Transverse colon (tissue), 4 donors: Measurements from ENCODE around the gene ARMC6. TPM values are rescaled to one million over a fixed set of nuclear protein-coding genes. Genes with fewer than 3 reads are reported as not detected.
A peak's percentile ranks its signal among the peaks of the same experiment; 100 is the strongest.

ENCODE experiments used
- DNase-seq: peaks from one replicate; pipeline ENCODE4 v3.0.0-alpha.2; 2019
- H3K27ac ChIP-seq, 4 donors: fragments of 200-600 bp; sonication (generic); 2 replicates each; pipeline ENCODE4 v1.5.1; 2016 to 2018; ENCODE audit warnings: inconsistent platforms in 4 of 4
- H3K27me3 ChIP-seq: fragments of 200-600 bp; sonication (generic); 2 replicates; pipeline ENCODE4 v1.5.1; 2017; ENCODE audit warnings: inconsistent platforms
- H3K36me3 ChIP-seq, 4 donors: fragments of 200-600 bp; sonication (generic); 2 replicates each; pipeline ENCODE4 v1.5.1; 2017 to 2019; ENCODE audit warnings: inconsistent platforms in 4 of 4
- H3K4me1 ChIP-seq, 4 donors: fragments of 200-600 bp; sonication (generic); 2 replicates each; pipeline ENCODE4 v1.5.1; 2017 to 2020; ENCODE audit warnings: inconsistent platforms in 4 of 4
- H3K4me3 ChIP-seq, 4 donors: fragments of 200-600 bp; sonication (generic); 1 replicate in 1 of 4; 2 replicates in 3 of 4; pipeline versions ENCODE4 v1.5.1 to v1.6.1; 2017 to 2019; ENCODE audit warnings: inconsistent platforms in 4 of 4
- H3K9me3 ChIP-seq, 2 donors: fragments of 200-600 bp; sonication (generic); 2 replicates each; pipeline ENCODE4 v1.5.1; 2017 to 2019; ENCODE audit warnings: inconsistent platforms in 2 of 2
- EP300 ChIP-seq: sonication (generic); formaldehyde crosslinking; IDR thresholded peaks from one replicate; pipeline ENCODE4 v1.6.1; 2017; ENCODE audit warnings: antibody characterized with exemption, low read depth
- POLR2A ChIP-seq: fragments of 450-650 bp; IDR thresholded peaks from one replicate; pipeline ENCODE4 v1.6.1; 2016; ENCODE audit warnings: antibody characterized with exemption, mild to moderate bottlenecking, moderate library complexity
- POLR2AphosphoS5 ChIP-seq, 3 donors: sonication (generic); formaldehyde crosslinking; IDR thresholded peaks; one replicate each; pipeline ENCODE4 v1.6.1; 2016; ENCODE audit warnings: antibody characterized with exemption in 3 of 3
- WGBS, 2 donors: methylation state at CpG; one replicate each; pipeline ENCODE4 v1.1.5; 2018; ENCODE audit warnings: low coverage in 1 of 2; 5-methylcytosine and 5-hydroxymethylcytosine counted together
- in situ Hi-C, 4 donors: fragments of 200-750 bp; cut with MboI; loops; one replicate each; pipeline versions ENCODE4 v1.15.0 to v1.15.1; 2017; ENCODE audit warnings: low sequenced_read_pairs in 3 of 4, low pct_ligation_motif_present in 1 of 4, low pct_unique_long_range_greater_than_20kb in 1 of 4
- intact Hi-C: fragments of 100-400 bp; cut with DNase I; formaldehyde crosslinking; loops from one replicate; pipeline ENCODE4 v1.15.1; 2023; ENCODE audit warnings: low total_unique reads
- total RNA-seq, 4 donors: library from RNA; depleted of rRNA; stranded (reverse); fragments of >200 nt; gene quantifications; one replicate each; pipeline ENCODE4 v1.1.0, GENCODE V29; 2016
- TF ChIP-seq, protein P1 (sequence below), 5 experiments: fragments of 200-600 bp in 3 of 5; fragments of 450-650 bp in 2 of 5; sonication (generic) in 3 of 5; IDR thresholded peaks; 1 replicate in 2 of 5; 2 replicates in 3 of 5; pipeline ENCODE4 v1.5.1; 2016 to 2017; ENCODE audit warnings: antibody characterized with exemption in 5 of 5, inconsistent platforms in 3 of 5, mild to moderate bottlenecking in 2 of 5, moderate library complexity in 1 of 5

The ARMC6 gene
- total RNA-seq, 4 donors from 2014 or later = 15.2 to 220 (median 22.9) TPM

DNA sequence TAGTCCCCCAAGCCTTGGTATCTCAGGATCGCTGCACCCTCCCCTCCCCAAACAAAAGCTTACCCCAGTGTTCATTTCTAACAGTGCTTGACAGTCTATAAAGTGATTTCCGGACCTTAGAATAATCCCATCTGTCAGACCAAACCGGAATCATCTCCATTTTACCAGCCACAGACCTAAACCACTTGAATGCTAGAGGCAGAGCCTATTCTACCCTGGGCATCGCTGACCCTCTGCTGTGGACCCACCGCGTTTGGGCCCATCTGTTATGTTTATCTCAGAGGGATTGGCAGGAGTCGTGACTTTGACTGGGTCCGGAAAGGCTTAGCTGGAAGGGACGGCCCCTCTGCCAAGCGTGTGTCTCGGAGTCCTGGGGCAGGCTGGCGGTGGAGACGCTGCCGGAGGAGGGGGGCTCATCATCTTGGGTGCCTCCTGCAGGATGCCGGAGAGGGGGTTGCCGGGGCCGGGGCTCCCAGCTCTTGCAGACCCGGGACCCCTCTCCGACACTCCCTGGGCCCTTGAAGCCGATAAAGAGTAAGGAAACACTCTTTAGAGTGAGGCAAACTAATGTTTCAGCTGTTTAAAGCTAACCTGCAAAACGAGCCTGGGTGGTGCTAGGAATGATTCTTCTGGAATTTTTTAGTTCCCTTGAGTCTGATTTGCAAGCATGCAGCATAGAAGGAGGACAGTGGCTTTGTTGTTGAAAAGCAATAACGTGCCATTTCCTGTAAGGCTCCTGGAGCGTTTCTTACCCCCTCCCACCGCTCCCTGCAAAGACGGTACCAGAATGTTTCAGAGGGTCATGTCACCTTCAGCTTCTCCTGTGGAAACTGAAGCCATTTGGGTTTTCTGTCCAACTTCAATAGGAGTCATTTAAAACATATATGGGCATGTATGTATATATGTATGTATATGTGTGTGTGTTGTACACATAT, 31.7 kb downstream of the ARMC6 start:
- peak overlapping the region in 3 of 4 donors; percentile 78 to 86 (median 81) for H3K27ac ChIP-seq
- intact Hi-C loops (no loop called here), in situ Hi-C loops (no loop called here)
- peaks cover 14 to 42% (median 17%) of the 10 kb centered on the region in 4 donors for H3K4me1 ChIP-seq
- no peaks in the 10 kb centered on the region for H3K36me3 ChIP-seq
- 0 to 2% methylated on average over 1 to 19 of the region's 25 CpGs for WGBS, 2 donors
- peak; percentile 36 for DNase-seq
- H3K4me3 ChIP-seq = peak overlapping the region; percentile 57 to 92 (median 82)
- H3K27me3 ChIP-seq = no peaks in the 10 kb centered on the region
- H3K9me3 ChIP-seq = no peaks in the 10 kb centered on the region
- TF ChIP-seq, protein P1, sequence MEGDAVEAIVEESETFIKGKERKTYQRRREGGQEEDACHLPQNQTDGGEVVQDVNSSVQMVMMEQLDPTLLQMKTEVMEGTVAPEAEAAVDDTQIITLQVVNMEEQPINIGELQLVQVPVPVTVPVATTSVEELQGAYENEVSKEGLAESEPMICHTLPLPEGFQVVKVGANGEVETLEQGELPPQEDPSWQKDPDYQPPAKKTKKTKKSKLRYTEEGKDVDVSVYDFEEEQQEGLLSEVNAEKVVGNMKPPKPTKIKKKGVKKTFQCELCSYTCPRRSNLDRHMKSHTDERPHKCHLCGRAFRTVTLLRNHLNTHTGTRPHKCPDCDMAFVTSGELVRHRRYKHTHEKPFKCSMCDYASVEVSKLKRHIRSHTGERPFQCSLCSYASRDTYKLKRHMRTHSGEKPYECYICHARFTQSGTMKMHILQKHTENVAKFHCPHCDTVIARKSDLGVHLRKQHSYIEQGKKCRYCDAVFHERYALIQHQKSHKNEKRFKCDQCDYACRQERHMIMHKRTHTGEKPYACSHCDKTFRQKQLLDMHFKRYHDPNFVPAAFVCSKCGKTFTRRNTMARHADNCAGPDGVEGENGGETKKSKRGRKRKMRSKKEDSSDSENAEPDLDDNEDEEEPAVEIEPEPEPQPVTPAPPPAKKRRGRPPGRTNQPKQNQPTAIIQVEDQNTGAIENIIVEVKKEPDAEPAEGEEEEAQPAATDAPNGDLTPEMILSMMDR (IDR thresholded peaks at IDR 0.05) = no peak
- TF ChIP-seq POLR2A = no peak
- no peak for TF ChIP-seq EP300
- no peak for TF ChIP-seq POLR2AphosphoS5 (IDR thresholded peaks at IDR 0.05)

DNA sequence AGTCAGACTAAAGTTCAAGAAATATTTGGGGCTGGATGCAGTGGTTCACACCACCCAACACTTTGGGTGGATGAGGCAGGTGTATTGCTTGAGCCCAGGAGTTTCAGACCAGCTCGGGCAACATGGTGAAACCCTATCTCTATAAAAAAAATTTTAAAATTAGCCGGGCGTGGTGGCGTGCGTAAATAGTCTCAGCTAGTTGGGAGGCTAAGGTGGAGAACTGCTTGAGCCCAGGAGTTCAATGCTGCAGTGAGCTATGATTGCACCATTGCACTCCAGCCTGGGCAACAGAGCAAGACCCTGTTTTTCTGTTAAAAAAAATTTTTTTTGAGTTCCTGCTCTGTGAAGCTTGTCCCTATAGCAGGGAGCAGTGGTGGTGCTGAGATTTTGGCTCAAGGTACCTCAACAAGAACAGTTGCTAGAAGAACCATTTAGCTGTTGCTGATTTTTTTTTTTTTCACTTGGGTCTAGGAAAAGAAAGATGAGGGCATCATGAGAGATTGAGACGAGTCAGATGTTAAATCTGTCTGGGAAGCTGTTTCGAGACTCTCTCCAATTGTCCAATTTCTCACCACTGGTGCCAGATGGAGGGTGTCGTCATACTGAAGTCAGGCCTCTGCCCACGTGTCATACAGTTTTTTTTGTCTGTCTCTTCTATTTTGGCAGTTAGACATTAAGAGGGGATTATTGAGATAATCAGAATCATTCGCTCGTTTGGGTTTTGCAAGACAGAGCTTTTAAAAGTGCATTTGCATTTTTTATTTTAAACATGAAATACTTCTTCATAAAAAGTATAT, 34.1 kb downstream of the ARMC6 start:
- in situ Hi-C loops = no loop called here

DNA sequence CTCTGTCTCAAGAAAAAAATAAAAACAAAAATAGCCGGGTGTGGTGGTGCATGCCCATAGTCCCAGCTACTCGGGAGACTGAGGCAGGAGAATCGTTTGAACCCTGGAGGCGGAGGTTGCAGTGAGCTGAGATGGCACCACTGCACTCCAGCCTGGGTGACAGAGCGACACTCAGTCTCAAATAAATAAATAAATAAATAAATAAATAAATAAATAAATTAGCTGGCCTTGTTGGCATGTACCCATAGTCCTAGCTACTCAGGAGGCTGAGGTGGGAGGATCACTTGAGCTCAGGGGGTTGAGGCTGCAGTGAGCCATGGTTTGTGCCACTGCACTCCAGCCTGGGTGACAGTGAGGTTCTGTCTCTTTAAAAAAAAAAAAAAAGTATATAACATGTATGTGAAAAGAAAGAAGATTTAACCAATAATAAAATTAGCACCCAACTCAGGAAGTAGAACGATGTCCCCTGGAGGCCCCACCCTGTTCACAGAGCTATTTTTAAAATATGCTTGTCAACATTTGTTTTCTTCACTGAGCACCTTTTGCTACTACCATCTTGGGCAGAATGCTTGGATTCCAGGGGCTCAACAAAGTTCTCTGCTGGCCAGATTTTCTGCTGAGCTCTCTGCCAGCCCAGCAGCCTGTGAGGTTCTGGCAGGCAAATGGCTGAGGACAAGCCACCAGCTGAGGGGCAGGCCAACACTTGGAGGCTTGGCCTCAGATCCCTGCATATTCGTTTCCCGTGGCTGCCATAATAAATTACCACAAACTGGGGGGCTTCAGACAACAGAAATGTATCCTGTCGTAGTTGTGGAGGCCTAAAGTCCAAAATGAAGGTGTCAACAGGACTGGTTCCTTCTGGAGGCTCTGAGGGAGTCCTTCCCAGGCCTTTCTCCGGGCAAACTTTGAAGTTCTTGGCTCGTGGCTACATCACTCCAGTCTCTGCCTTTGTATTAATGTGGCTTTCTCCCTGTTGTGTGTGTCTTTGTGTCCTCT, 35.6 kb downstream of the ARMC6 start:
- TF ChIP-seq, protein P1 (IDR thresholded peaks at IDR 0.05) = no peak
- H3K4me1 ChIP-seq = peaks cover 14 to 37% (median 17%) of the 10 kb centered on the region in 4 donors
- H3K27ac ChIP-seq = peak overlapping the region in 1 of 4 donors; percentile 30
- H3K27me3 ChIP-seq = no peaks in the 10 kb centered on the region
- 73 to 77% methylated on average over 3 to 11 of the region's 11 CpGs for WGBS, 2 donors
- no peaks in the 10 kb centered on the region for H3K36me3 ChIP-seq
- no peak for DNase-seq
- intact Hi-C loops (no loop called here), in situ Hi-C loops (no loop called here)
- no peak overlapping the region for H3K4me3 ChIP-seq
- H3K9me3 ChIP-seq = no peaks in the 10 kb centered on the region

More for the DNA sequence above, 34.1 kb downstream of the ARMC6 start:
- WGBS, 2 donors = 70 to 85% methylated on average over 2 to 11 of the region's 11 CpGs
- intact Hi-C loops = no loop called here
- Histone ChIP-seq H3K27me3 (no peaks in the 10 kb centered on the region), H3K4me3 (no peak overlapping the region), H3K36me3 (no peaks in the 10 kb centered on the region), H3K9me3 (no peaks in the 10 kb centered on the region), H3K27ac (no peak overlapping the region), H3K4me1 (peaks cover 14 to 42% (median 17%) of the 10 kb centered on the region in 4 donors)
- TF ChIP-seq POLR2AphosphoS5 (IDR thresholded peaks at IDR 0.05) (no peak), POLR2A (no peak), EP300 (no peak)
- TF ChIP-seq, protein P1 (IDR thresholded peaks at IDR 0.05) = no peak
- no peak for DNase-seq
